Measurements from ENCODE around the gene PIMREG.

DNA sequence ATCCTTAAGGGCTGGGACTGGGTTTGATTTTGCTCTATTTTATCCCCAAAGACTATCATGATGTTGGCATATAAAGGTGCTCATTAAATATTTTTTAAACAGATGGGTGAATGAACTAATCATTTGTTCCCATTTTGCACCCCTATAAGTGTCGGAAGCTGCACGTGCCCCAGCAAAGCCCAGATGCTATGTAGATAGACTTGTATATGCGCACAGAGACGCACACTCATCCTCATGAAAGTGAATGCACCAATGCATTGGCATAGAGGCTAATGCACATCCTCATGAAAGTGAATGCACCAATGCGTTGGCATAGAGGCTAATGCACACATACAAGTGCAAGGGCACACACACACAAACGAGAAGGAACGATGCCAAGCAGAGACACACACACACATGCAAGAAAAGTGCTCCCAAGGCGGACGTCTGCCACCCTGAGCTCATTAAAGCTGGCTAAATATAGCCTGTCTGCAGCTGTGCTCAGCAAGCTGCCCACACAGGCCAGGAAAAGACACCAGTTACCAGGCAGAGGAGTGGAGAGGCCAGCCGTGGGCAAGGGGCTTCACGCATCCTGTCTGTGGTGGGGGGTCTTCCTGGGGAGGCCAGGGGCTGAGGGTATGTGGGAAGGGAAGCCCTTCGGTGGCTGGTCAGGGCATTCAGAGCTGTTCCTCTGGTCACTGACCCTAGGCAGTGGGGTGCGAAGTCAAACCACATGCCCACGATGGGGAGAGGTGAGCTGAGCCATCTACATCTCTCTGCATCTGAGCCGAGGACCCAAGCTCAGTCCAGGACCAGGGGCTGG is 52.6 kb downstream of the PIMREG start:
- TF ChIP-seq CTCF (conservative IDR thresholded peaks at IDR 0.05 in 1 of 2, IDR thresholded peaks at IDR 0.05 in 1 of 2; ENCODE audit: extremely low read depth in 1 of 2, insufficient read depth in 1 of 2, low read depth in 1 of 2, low read length in 2 of 2) (no peak), EZH2 (IDR thresholded peaks at IDR 0.05; ENCODE audit: borderline replicate concordance, low read length) (no peak)

Data from mammary epithelial cell (primary cell).